Stimulated activated CD8-positive, alpha-beta memory T cell treated with anti-CD3 and anti-CD28 coated beads, Interleukin-12 subunit alpha, Interleukin-12 subunit beta, amount 100 ng/mL, for 24 hours (primary cell): ENCODE data around the gene OTULIN.

Experiments
- DNase-seq: peaks from one replicate; pipeline ENCODE4 v3.0.0-alpha.2; 2020; ENCODE audit errors: extremely low read depth

The OTULIN gene

GRCh38 chr5:14741801-14742440 lies 77.4 kb downstream of the OTULIN start:
- DNase-seq, result no peak

GRCh38 chr5:14742498-14742897 lies 78.0 kb downstream of the OTULIN start:
- DNase-seq, result no peak

DNA sequence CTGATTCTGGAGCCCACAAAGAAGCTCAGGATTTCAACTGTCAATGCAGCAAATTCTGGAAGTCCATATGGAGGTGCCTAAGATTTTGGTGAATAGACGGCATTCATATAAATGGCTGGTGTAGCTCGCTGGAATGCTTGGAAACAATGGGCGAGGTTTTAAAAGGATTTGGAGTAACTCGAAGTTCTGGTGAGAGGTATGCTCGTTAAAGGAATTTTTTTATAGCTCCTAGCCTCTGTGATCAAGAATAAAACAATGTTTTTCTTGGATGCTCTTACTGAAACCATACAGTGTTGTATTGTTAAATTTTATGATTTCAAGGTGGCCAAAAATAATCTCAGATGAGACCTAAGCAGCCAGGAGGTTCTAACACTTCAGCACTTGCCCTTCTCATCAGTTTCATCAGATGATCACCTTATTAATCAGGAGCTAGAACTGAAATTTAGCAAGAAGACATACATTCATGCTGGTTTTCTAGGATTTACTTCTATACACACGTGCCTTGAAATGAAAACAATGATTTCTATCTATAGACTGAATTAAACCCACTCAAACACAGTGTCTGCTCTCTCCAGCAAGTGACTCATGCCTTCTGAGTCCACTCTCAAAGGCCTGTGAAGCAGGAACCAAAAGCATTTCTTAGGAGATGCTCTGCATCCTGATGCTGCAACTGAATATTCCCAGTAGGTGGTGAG lies 79.2 kb downstream of the OTULIN start:
- no peak for DNase-seq

GRCh38 chr5:14744296-14745187 lies 80.0 kb downstream of the OTULIN start:
- no peak for DNase-seq

DNA sequence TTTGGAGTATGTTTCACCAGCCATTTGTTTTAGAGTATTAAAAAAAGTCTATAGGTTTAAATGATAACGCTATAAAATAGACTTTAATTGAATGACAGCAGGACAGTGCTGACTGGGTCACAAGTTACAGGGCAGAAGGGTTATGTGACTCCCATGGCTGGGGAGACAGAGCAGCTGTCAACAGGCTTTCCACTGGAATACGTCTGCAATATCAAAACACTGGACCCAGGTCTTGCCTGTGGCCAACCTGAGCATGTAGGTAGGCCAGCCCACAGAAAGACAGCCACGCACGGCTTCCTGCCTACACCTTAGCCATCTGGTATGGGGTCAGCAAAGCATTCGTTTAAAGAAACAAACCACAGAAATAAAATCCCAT lies 80.7 kb downstream of the OTULIN start:
- DNase-seq, result no peak

GRCh38 chr5:14745753-14746152 lies 81.2 kb downstream of the OTULIN start:
- DNase-seq, result no peak

DNA sequence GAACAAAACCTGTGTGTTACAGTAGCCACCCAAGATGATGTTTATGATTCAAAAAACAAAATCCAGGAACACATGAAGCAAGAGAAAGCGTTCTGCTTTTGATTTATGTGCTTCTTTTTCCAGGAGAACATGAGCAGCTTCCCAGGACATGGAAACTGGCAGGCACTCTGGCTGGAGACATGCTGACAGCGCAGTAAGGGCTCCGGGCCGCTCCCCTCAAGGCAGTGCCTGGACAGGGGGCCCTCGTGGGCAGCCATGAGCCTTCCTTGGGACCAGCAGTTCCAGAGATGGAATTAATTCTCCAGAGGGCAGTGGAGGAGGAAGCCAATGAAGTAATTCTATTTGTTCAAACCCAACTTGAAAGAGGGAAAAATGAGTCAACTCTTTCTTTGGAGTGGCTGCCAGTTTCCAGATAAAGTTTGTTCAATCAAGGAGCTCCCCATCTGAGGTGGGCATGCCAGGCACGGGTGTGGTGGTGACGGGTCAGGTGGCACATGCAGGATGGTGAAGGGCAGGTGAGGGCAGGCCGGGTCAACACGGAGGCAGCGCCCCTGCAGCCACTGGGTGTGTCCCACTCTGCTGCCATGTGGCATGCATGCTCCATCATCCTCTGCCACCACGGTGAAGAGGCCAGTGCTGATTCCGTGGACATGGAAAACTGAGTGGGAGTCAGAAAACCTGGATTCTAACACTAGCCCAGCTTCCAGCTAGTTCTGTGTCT lies 83.8 kb downstream of the OTULIN start:
- DNase-seq, result no peak
